Measurements from ENCODE around the gene PALLD.

Gene PALLD

GRCh38 chr4:168811207-168811606, 314.4 kb downstream of the PALLD start:
- no peak for DNase-seq

GRCh38 chr4:168811786-168812651, 315.2 kb downstream of the PALLD start:
- DNase-seq, result no peak

GRCh38 chr4:168812806-168813205, 316.0 kb downstream of the PALLD start:
- no peak for DNase-seq

GRCh38 chr4:168813890-168814289, 317.0 kb downstream of the PALLD start:
- no peak for DNase-seq

- no peak for DNase-seq
Observed at GRCh38 chr4:168815379-168816345, 318.8 kb downstream of the PALLD start.

GRCh38 chr4:168817370-168817769, 320.5 kb downstream of the PALLD start:
- DNase-seq, result no peak

GRCh38 chr4:168822481-168822880, 325.6 kb downstream of the PALLD start:
- no peak for DNase-seq

GRCh38 chr4:168825975-168826374, 329.1 kb downstream of the PALLD start:
- DNase-seq, result no peak

GRCh38 chr4:168826620-168827019, 329.8 kb downstream of the PALLD start:
- no peak for DNase-seq

GRCh38 chr4:168830777-168831512, 334.1 kb downstream of the PALLD start:
- no peak for DNase-seq

- DNase-seq, result no peak
Observed at GRCh38 chr4:168831585-168831918, 334.7 kb downstream of the PALLD start.

GRCh38 chr4:168831919-168832762, 335.3 kb downstream of the PALLD start:
- DNase-seq, result peak; percentile 54

GRCh38 chr4:168832763-168833575, 336.1 kb downstream of the PALLD start:
- DNase-seq, result no peak

GRCh38 chr4:168833881-168834280, 337.0 kb downstream of the PALLD start:
- DNase-seq, result no peak

- no peak for DNase-seq
Observed at GRCh38 chr4:168835880-168836454, 339.1 kb downstream of the PALLD start.

- DNase-seq, result no peak
Observed at GRCh38 chr4:168836490-168836889, 339.6 kb downstream of the PALLD start.

GRCh38 chr4:168837922-168838321, 341.1 kb downstream of the PALLD start:
- DNase-seq, result no peak

GRCh38 chr4:168839758-168840391, 343.0 kb downstream of the PALLD start:
- DNase-seq, result no peak

- DNase-seq, result no peak
Observed at GRCh38 chr4:168840392-168840763, 343.5 kb downstream of the PALLD start.

- DNase-seq, result no peak
Observed at GRCh38 chr4:168841000-168841671, 344.3 kb downstream of the PALLD start.

Data from NCI-H510A (cell line).